Kidney epithelial cell (primary cell): ENCODE data around the gene ADAP1. TPM values are rescaled to one million over a fixed set of nuclear protein-coding genes. Genes with fewer than 3 reads are reported as not detected.
A peak's percentile ranks its signal among the peaks of the same experiment; 100 is the strongest.

ENCODE experiments used
- DNase-seq: peaks from one replicate; pipeline ENCODE4 v3.0.0-alpha.2; 2010; ENCODE audit warnings: low read depth
- H3K27me3 ChIP-seq: 2 replicates; pipeline ENCODE4 v1.6.0; 2011; ENCODE audit warnings: low read length; ENCODE audit not compliant: control insufficient read depth, insufficient read depth
- H3K36me3 ChIP-seq: 2 replicates; pipeline ENCODE4 v1.5.1; 2011; ENCODE audit warnings: low read length; ENCODE audit not compliant: control insufficient read depth, insufficient read depth
- H3K4me3 ChIP-seq: 2 replicates; pipeline ENCODE4 v1.5.1; 2011; ENCODE audit warnings: low read depth, mild to moderate bottlenecking, control low read depth, low read length
- total RNA-seq: library from RNA; depleted of rRNA; stranded (reverse); fragments of >200 nt; gene quantifications from 2 replicates; pipeline ENCODE4 v1.2.3, GENCODE V29; 2015
- TF ChIP-seq, protein P1 (sequence below): IDR thresholded peaks from 2 replicates; pipeline ENCODE4 v1.5.1; 2011; ENCODE audit warnings: mild to moderate bottlenecking, moderate library complexity, low read length, control low read depth, inconsistent platforms; ENCODE audit not compliant: insufficient read depth, poor library complexity, severe bottlenecking

The ADAP1 gene
- total RNA-seq, 1 donor from 2014 or later, result 14.3 TPM

DNA sequence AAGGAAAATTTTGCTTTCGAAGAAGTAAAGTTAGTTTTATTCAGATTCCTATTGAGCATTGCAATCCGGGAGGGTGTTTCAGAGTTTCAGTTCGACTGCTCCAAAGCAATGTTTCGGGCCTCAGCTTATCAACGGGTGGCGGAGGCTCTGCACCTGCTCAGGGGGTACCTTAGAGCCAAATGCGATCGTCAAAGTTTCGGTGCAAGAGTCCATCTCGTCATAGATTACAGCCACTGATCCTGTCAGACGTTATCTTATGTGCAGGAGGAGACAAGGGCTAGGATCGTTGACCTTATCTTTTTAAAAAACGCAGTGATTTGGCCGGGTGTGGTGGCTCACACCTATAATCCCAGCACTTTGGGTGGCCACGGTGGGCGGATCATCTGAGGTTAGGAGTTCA is 24.7 kb upstream of the ADAP1 start:
- TF ChIP-seq, protein P1, sequence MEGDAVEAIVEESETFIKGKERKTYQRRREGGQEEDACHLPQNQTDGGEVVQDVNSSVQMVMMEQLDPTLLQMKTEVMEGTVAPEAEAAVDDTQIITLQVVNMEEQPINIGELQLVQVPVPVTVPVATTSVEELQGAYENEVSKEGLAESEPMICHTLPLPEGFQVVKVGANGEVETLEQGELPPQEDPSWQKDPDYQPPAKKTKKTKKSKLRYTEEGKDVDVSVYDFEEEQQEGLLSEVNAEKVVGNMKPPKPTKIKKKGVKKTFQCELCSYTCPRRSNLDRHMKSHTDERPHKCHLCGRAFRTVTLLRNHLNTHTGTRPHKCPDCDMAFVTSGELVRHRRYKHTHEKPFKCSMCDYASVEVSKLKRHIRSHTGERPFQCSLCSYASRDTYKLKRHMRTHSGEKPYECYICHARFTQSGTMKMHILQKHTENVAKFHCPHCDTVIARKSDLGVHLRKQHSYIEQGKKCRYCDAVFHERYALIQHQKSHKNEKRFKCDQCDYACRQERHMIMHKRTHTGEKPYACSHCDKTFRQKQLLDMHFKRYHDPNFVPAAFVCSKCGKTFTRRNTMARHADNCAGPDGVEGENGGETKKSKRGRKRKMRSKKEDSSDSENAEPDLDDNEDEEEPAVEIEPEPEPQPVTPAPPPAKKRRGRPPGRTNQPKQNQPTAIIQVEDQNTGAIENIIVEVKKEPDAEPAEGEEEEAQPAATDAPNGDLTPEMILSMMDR, result no peak
- no peak for DNase-seq

DNA sequence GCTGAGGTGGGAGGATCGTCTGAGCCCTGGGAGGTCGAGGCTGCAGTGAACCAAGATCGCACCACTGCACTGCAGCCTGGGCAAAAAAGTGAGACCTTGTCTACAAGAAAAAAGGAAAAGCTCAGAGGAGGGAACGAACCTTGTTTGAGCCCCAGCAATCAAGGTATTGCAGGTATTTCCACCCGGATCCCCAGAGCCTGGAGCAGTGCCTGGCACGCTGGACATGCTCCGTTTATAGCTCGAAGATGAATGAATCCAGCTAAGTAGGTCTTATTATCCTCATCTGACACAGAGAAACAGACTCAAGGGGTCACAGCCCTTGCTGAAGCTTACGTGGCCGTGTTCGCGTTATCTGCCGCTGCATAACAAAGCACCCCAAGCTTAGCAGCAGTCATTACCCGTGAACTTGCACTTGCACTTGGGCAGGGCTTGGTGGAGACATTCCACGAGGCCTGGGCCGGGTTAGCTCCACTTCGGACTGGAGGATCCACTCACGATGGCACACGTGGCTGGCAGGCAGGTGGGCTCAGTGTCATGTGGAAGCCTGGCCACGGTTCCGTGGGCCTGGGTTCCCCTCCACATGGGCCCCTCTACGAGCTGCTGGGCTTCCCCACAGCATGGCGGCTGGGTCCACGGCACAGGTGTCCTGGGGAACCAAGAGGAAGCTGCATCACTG is 24.1 kb upstream of the ADAP1 start:
- no peak overlapping the region for H3K4me3 ChIP-seq
- no peak for DNase-seq
- TF ChIP-seq, protein P1, result no peak
- H3K27me3 ChIP-seq, result no peaks in the 10 kb centered on the region
- no peaks in the 10 kb centered on the region for H3K36me3 ChIP-seq

More for the DNA sequence above, 24.7 kb upstream of the ADAP1 start:
- Histone ChIP-seq H3K36me3 (no peaks in the 10 kb centered on the region), H3K27me3 (peaks cover 2% of the 10 kb centered on the region), H3K4me3 (no peak overlapping the region)

DNA sequence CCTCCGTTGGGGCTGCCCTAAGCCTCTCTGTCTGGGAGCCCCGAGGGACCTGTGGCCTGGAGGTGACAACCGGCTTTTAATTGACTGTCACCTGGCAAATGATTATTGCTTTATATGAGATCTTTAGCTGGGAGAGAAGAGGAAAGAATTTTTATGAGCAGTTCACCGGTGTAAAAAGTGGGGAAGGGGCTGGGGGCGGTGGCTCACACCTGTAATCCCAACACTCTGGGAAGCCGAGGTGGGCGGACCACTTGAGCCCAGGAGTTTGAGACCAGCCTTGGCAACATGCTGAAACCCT is 23.5 kb upstream of the ADAP1 start:
- no peak for DNase-seq
- no peaks in the 10 kb centered on the region for H3K27me3 ChIP-seq
- TF ChIP-seq, protein P1, result no peak
- H3K36me3 ChIP-seq, result no peaks in the 10 kb centered on the region
- no peak overlapping the region for H3K4me3 ChIP-seq

DNA sequence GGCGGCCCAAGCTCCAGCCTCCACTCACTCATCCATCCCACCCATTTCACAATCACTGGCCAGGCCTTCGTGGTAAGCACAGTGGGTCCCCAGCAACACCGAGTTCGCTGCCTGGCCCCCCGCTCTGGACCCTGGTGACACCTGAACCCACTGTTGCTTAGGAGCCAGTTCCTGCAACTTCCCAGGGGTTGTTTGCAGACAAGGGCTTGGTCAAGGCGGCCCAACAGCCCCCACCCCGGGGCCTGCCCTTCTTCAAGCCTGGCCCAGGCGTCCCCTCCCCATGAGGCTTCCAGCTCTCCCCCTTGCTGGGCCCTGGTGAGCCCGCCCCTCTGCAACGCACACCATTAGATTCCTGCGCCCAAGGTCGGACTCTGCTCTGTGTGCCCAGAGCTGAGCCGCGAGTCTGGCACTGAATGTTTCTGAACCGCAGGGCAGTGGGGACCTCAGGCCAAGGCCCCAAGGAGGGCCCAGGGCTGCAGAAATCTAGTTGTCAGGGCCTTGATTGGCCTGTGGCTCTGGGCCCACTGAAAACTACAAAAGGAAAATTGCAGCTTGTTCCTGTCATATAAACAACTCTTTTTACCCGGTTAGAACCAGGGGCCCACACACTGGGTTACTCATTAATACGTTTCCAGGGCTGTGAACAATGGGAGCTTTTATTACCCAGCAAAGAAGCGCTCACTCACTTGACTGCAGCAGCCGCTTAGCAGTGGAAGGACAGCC is 23.0 kb upstream of the ADAP1 start:
- DNase-seq, result peak; percentile 74
- H3K4me3 ChIP-seq, result no peak overlapping the region
- TF ChIP-seq, protein P1, result no peak

DNA sequence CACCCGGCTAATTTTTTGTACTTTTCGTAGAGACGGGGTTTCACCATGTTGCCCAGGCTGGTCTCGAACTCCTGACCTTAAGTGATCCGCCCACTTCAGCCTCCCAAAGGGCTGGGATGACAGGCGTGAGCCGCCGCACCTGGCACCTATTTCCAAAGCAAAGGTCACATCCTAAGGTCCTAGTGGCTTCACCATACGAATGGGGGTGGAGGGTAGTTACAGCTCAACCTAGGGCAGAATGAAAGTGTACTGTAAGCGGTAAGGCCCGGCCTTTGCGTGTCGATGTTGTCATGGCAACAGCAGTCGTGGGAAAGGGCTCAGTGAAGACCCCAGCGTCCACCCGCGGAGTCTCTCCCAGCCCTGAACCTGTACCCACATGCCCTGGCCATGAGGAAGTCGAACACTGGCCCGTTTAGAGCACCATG is 22.4 kb upstream of the ADAP1 start:
- DNase-seq, result no peak
- TF ChIP-seq, protein P1, result no peak
- no peaks in the 10 kb centered on the region for H3K27me3 ChIP-seq
- H3K4me3 ChIP-seq, result no peak overlapping the region
- peaks cover 2% of the 10 kb centered on the region for H3K36me3 ChIP-seq

More for the DNA sequence above, 23.0 kb upstream of the ADAP1 start:
- Histone ChIP-seq H3K36me3 (no peaks in the 10 kb centered on the region), H3K27me3 (no peaks in the 10 kb centered on the region)
